Natural killer cell (primary cell): ENCODE measurements around the gene PACRG. TPM values are rescaled to one million over a fixed set of nuclear protein-coding genes. Genes with fewer than 3 reads are reported as not detected.

Source experiments
- ATAC-seq, 3 donors: fragments of 150-1000 bp in 2 of 3; fragments of 200-7000 bp in 1 of 3; cut with Tn5 transposase; 1 replicate in 1 of 3; 2 replicates in 2 of 3; pipeline ENCODE4 v1.10.0; 2021; ENCODE audit warnings: mild to moderate bottlenecking in 2 of 3, moderate library complexity in 2 of 3
- DNase-seq, 2 donors: peaks; one replicate each; pipeline versions ENCODE4 v3.0.0 to v3.0.0-alpha.2; 2013 to 2021; ENCODE audit warnings: mixed read lengths in 1 of 2
- H3K27ac ChIP-seq: one replicate; pipeline ENCODE4 v1.5.1; 2013; ENCODE audit warnings: mild to moderate bottlenecking, low read length
- H3K27me3 ChIP-seq: one replicate; pipeline ENCODE4 v1.6.1; 2013; ENCODE audit warnings: low read length; ENCODE audit not compliant: control insufficient read depth, insufficient read depth
- H3K36me3 ChIP-seq: one replicate; pipeline ENCODE4 v1.6.1; 2013; ENCODE audit warnings: low read length; ENCODE audit not compliant: control insufficient read depth, insufficient read depth
- H3K4me1 ChIP-seq: one replicate; pipeline ENCODE4 v1.6.1; 2013; ENCODE audit warnings: low read length; ENCODE audit not compliant: control insufficient read depth, insufficient read depth
- H3K4me3 ChIP-seq: one replicate; pipeline ENCODE4 v1.5.1; 2013; ENCODE audit warnings: low read length
- H3K9me3 ChIP-seq: one replicate; pipeline ENCODE4 v1.6.1; 2013; ENCODE audit warnings: low read length; ENCODE audit not compliant: control insufficient read depth, insufficient read depth
- H3K27ac Mint-ChIP-seq, 2 donors: one replicate each; pipeline ENCODE4 v1.8.0; 2022; ENCODE audit warnings: mild to moderate bottlenecking in 2 of 2, mixed read lengths in 2 of 2, moderate library complexity in 1 of 2
- H3K27me3 Mint-ChIP-seq, 2 donors: one replicate each; pipeline ENCODE4 v1.8.0; 2022; ENCODE audit warnings: low read depth in 2 of 2, mixed read lengths in 2 of 2
- H3K36me3 Mint-ChIP-seq: one replicate; pipeline ENCODE4 v1.8.0; 2022; ENCODE audit warnings: mixed read lengths
- H3K4me1 Mint-ChIP-seq, 2 donors: one replicate each; pipeline ENCODE4 v1.8.0; 2022; ENCODE audit warnings: mixed read lengths in 2 of 2
- H3K4me3 Mint-ChIP-seq: one replicate; pipeline ENCODE4 v1.8.0; 2022; ENCODE audit warnings: mild to moderate bottlenecking, moderate library complexity, mixed read lengths
- H3K9me3 Mint-ChIP-seq, 2 donors: one replicate each; pipeline ENCODE4 v1.8.0; 2022; ENCODE audit warnings: mixed read lengths in 2 of 2
- WGBS: methylation state at CpG from one replicate; pipeline ENCODE4 v1.1.7; 2013; ENCODE audit warnings: missing lambda C conversion rate; ENCODE audit not compliant: insufficient coverage; 5-methylcytosine and 5-hydroxymethylcytosine counted together
- intact Hi-C: fragments of 100-400 bp; cut with micrococcal nuclease; formaldehyde crosslinking; loops from one replicate; pipeline ENCODE4 v1.14.2; 2022
- total RNA-seq, 4 donors: library from RNA; stranded (reverse); fragments of 120-200 nt in 1 of 4; gene quantifications; one replicate each; pipeline versions ENCODE4 v1.2.3 to v1.2.4, GENCODE V29; 2013 to 2022
- TF ChIP-seq, protein P1 (sequence below): fragments of 200-600 bp; IDR thresholded peaks from one replicate; pipeline ENCODE4 v1.8.0; 2022; ENCODE audit warnings: antibody characterized with exemption

PACRG gene
- total RNA-seq, 3 donors from 2014 or later (not counting 1 experiment from before 2014, with no cell fraction given), result 0.52 TPM; not detected in 2

DNA sequence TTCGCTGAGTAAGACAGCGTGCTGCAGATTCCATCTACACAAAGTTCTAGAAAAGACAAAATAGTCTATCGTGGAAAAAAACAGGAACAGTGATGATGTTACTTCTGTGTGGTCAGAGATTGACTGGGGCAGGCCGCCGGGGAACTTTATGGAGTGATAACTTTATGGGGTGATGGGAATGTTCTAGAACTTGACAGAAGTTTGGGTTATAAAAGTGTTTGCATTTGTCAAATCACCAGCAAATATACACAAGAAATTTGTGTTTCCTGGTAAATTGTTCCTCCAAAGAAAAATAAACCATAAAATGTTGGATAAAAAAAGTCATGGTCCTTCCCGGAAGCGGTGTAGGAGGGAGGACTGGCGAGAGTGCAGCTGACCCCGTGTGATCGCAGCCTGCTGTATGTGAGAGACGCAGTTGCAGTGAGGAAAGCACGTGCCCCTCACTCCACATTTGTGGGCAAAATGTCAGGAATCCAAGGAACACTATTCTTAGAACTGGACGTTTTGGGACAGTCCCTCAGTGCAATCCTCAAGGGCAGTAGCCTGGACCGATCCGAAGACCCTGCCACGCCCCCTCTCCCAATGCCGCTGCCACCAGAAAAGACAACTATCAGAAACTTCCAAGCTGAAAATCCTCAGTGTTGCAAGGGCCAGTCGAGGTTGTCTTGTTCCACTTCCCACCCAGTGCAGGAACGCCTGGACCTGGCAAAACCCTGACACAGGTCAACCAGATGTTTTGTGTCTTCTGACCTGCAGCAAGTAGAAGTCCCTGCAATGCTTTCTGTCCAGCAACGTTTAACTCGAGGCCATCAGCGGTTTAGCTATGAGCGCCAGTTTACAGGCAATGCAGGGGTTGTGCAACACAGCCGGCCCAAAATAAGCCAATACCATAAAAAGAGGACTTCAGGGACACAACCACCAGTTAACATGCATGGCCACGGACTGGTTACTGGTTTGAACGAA is 606.2 kb downstream of the PACRG start:
- intact Hi-C loops, result no loop called here
- TF ChIP-seq, protein P1, sequence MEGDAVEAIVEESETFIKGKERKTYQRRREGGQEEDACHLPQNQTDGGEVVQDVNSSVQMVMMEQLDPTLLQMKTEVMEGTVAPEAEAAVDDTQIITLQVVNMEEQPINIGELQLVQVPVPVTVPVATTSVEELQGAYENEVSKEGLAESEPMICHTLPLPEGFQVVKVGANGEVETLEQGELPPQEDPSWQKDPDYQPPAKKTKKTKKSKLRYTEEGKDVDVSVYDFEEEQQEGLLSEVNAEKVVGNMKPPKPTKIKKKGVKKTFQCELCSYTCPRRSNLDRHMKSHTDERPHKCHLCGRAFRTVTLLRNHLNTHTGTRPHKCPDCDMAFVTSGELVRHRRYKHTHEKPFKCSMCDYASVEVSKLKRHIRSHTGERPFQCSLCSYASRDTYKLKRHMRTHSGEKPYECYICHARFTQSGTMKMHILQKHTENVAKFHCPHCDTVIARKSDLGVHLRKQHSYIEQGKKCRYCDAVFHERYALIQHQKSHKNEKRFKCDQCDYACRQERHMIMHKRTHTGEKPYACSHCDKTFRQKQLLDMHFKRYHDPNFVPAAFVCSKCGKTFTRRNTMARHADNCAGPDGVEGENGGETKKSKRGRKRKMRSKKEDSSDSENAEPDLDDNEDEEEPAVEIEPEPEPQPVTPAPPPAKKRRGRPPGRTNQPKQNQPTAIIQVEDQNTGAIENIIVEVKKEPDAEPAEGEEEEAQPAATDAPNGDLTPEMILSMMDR, result no peak
- 91% methylated on average over 26 of the region's 26 CpGs for WGBS

DNA sequence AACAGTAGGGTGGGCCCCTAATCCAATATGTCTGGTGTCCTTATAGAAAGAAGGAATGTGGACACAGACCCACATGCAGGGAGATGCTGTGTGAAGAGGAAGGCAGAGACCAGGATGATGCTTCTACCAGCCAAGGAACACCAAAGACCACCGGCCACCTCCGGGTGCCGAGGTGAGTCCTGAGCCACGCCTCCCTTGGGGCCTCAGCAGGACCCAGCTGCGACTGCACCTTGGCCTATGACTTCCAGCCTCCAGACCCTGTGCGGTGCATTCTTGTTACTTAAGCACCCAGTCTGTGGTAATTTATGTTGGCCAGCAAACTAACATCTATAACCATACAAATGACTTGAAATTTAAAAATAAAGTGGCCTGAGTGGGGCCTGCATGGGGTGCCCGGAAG is 607.3 kb downstream of the PACRG start:
- Histone ChIP-seq H3K27me3 (no peaks in the 10 kb centered on the region), H3K4me1 (no peaks in the 10 kb centered on the region), H3K9me3 (no peaks in the 10 kb centered on the region), H3K27ac (no peak overlapping the region), H3K36me3 (no peaks in the 10 kb centered on the region), H3K4me3 (no peak overlapping the region)
- Mint-ChIP-seq H3K27me3 (peaks cover 7 to 9% of the 10 kb centered on the region in 2 donors), H3K4me1 (no peaks in the 10 kb centered on the region), H3K27ac (no peak overlapping the region), H3K4me3 (no peak overlapping the region), H3K36me3 (no peaks in the 10 kb centered on the region), H3K9me3 (no peaks in the 10 kb centered on the region)
- no peak for ATAC-seq
- TF ChIP-seq, protein P1, result no peak
- 95% methylated on average over 7 of the region's 7 CpGs for WGBS
- intact Hi-C loops, result no loop called here
- no peak for DNase-seq

More for the DNA sequence above, 606.2 kb downstream of the PACRG start:
- no peak overlapping the region for H3K27ac Mint-ChIP-seq
- no peaks in the 10 kb centered on the region for H3K9me3 ChIP-seq
- H3K9me3 Mint-ChIP-seq, result no peaks in the 10 kb centered on the region
- no peaks in the 10 kb centered on the region for H3K36me3 Mint-ChIP-seq
- no peaks in the 10 kb centered on the region for H3K4me1 ChIP-seq
- no peaks in the 10 kb centered on the region for H3K36me3 ChIP-seq
- H3K4me3 ChIP-seq, result no peak overlapping the region
- H3K27me3 Mint-ChIP-seq, result peaks cover 7 to 9% of the 10 kb centered on the region in 2 donors
- ATAC-seq, result no peak
- H3K4me3 Mint-ChIP-seq, result no peak overlapping the region
- no peak for DNase-seq
- no peaks in the 10 kb centered on the region for H3K27me3 ChIP-seq
- H3K4me1 Mint-ChIP-seq, result no peaks in the 10 kb centered on the region
- H3K27ac ChIP-seq, result no peak overlapping the region

DNA sequence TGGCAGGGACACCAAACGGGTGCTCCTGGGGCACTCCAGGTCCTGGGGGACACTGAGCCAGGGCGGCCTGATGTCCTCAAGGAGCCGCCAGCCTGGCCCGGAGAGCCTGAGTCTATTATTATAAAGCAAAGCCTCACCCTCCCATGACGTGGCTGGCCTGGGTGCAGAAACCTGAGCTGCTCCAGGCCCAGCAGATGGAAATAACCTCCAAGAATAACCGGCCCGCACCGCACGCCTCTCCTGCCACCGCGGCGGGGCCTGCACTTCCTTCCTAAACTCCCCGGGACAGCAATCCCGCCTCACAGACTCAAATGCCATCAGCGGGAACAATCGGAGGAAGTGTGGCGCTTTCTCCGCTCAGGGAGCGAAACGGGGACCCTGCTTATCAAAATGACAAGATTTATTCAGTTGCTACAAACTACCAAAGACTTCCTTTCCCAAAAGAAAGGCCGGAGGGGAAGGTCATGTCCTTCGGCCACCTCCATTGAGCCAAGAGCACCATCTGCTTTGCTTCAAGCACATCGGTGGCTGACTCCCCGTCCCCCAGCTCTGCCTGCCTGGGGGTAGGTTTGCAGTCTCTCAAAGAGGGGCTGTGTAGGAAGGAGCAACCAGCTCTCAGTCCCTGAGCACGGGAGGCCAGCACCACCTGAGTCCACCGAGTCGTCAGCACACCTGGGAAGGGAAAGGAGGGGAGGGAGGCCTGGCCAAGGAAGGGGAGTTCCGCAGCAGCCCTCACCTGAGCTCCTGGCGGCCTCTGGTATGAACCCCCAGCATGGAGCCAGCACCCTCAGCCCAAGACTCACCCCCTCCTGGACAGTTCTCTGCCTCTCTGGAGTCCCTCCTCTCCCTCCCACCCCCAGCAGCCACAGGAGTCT is 608.1 kb downstream of the PACRG start:
- Mint-ChIP-seq H3K9me3 (no peaks in the 10 kb centered on the region), H3K27me3 (peaks cover 9 to 10% of the 10 kb centered on the region in 2 donors), H3K4me1 (no peaks in the 10 kb centered on the region), H3K27ac (no peak overlapping the region), H3K4me3 (no peak overlapping the region), H3K36me3 (no peaks in the 10 kb centered on the region)
- Histone ChIP-seq H3K9me3 (no peaks in the 10 kb centered on the region), H3K27me3 (no peaks in the 10 kb centered on the region), H3K36me3 (no peaks in the 10 kb centered on the region), H3K4me1 (no peaks in the 10 kb centered on the region), H3K27ac (no peak overlapping the region), H3K4me3 (no peak overlapping the region)
- intact Hi-C loops, result no loop called here
- TF ChIP-seq, protein P1, result no peak
- DNase-seq (no peak), ATAC-seq (no peak)
- WGBS, result 31% methylated on average over 29 of the region's 29 CpGs
